Measurements from ENCODE around the gene AGFG1.
"Not testable (repeated sequence)": the region's sequence is repeated elsewhere in the genome, so short reads cannot be mapped to it uniquely, and the experiment has no call there.

Gene AGFG1

DNA sequence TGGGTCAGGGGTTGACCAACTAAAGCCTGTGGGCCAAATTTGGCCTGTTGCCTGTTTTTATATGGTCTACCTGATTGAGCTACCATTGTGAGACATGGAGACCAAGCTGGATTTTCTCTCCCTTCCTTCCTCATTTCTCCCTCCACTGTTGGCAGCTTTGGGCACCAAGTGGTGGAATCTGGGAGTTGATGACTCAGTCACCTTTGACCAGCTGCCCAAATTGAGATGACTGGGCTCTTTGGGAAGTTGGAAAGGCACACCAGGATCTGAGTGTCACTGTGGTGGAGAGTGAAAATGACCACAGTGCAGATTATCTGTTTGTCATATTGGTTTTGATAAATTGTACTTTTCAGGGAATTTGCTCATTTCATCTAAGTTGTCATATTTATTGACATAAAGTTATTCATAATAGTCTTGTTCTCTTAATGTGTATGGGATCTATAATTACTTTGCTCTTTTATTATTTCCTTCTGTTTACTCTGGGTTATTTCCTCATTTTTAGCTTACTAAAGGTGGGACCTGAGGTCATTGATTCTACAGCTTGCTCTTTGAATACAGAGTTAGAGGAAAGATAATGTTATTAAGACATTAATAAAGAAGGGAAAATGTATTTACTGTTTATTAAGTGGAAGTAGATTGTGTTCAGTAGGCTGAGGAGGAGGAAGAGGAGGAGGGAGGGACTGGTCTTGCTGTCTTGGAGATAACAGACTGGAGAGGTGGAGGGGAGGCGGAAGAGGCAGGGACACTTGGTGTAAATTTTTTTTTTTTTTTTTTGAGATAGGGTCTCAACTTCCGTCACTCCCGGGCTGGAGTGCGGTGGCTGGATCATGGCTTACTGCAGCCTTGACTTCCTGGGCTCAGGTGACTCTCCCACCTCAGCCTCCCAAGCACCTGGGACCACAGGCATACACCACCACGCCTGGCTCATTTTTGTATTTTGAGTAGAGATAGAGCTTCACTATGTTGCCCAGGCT lies 31.8 kb downstream of the AGFG1 start:
- no peak for DNase-seq

DNA sequence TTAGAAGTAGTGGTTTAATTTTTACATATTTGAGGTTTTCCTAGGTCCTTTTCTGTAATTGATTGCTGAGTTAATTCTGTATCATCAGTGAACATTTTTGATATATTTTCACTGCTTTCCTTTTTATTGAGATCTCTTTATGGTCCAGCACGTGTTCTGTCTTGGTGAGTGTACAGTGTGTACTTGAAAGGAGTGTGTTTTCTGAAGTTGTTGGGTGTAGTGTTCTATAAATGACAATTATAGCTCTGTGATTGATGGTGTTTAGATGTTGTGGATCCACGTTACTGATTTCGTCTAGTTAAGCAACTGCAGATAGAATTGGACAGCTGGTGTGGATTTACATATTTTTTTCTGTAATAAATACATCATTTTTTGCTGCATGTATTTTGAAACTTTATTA lies 32.7 kb downstream of the AGFG1 start:
- DNase-seq: no peak

- DNase-seq: no peak
Observed at GRCh38 chr2:227506456-227506855, 34.5 kb downstream of the AGFG1 start.

GRCh38 chr2:227507963-227508362 lies 36.0 kb downstream of the AGFG1 start:
- DNase-seq: peak; percentile 11

GRCh38 chr2:227509076-227509475 lies 37.1 kb downstream of the AGFG1 start:
- DNase-seq: no peak

DNA sequence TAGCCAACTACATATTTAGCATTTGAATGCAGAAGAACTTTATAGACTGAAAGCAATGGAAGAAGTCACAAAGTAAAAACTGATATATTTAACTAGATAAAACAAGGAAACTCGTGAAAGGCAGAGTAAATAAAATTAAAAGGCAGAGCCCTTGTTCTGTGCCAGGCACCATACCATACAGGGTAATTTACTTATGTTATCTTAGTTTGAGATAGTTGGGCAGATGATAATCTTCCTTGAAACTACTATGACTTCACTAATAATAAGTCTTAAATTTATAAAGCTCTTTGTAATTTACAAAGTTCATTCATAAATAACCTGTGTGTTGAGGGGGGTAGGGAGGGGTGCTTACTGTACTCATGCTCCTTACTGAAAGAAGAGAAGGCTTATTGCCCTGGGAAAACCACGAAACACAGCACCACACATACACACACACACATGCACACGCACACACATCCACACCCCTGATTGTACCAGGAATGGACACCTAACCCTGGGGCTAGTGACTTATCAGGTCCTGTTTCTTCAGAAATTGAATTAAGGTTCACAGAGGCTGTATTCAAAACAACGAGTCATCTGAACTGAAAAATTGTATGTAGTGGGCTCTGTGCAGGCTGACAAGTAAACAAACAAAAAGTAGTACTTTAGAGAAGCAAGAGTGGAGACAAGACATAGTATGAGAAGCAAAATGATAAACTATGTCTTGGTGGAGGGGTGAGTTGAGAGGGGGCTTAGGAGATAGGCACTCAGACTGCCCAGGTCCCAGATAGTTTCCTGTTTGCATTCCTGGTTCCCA lies 38.1 kb downstream of the AGFG1 start:
- peak; percentile 63 for DNase-seq

- no peak for DNase-seq
Observed at GRCh38 chr2:227510620-227510958, 38.6 kb downstream of the AGFG1 start.

GRCh38 chr2:227511239-227511930 lies 39.4 kb downstream of the AGFG1 start:
- DNase-seq: no peak

DNA sequence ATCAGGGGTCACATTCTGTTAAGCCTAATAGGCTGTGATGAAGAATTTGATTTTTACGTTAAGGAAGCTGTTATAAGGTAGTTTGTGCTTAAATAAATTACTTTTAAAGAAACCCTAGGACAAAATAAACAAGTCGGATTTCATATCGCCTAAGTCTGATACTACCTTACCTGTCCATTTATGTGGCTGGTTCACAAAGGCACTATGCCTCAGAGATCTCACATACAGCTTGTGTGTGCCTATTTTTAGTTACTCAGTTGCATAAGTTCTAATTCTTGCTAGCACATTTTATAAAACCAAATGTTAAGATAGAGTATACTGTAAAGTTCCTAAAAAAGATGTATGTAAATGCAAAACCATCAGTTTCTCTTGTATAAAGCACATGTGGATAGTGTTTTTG lies 40.0 kb downstream of the AGFG1 start:
- no peak for DNase-seq

GRCh38 chr2:227513113-227513512 lies 41.2 kb downstream of the AGFG1 start:
- no peak for DNase-seq

- no peak for DNase-seq
Observed at GRCh38 chr2:227515742-227516141, 43.8 kb downstream of the AGFG1 start.

DNA sequence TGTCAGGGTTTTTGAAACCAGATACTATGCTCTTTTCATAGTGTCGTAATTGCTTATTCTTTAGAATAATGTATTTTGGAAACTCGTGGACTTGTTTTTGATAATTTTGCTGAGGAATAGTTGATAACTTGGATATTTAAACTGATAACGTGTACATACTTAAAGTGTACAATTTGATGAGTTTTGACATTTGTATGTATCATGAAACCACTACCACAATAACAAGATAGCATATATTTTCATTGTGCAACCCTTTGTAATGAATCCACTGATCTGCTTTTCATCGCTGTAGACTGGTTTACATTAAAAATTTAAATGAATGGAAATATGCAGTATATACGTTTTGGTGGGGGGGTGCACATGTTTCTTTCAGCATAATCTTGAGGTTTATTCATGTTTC lies 45.8 kb downstream of the AGFG1 start:
- no peak for DNase-seq

DNA sequence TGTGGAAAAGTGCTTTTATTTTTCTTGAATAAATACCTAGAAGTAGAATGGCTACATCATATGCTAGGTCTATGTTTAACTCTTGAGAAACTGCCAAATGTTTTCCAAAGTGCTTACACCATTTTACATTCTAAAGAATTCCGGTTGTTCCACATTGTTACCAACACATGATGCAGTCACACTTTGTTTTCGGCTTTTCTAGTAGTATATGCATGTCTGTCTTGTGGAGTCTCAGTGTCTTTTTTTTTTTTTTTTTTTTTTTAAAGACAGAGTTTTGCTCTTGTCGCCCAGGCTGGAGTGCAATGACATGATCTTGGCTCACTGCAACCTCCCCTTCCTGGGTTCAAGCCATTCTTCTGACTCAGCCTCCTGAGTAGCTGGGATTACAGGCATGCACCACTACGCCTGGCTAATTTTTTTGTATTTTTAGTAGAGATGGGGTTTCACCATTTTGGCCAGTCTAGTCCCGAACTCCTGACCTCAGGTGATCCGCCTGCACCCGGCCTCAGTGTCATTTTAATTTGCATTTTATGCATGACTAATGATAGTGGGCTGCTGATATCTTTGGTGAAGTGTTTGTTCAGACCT lies 46.4 kb downstream of the AGFG1 start:
- not testable (repeated sequence) for DNase-seq

GRCh38 chr2:227521178-227521577 lies 49.2 kb downstream of the AGFG1 start:
- DNase-seq: not testable (repeated sequence)

- no peak for DNase-seq
Observed at GRCh38 chr2:227524665-227525064, 52.7 kb downstream of the AGFG1 start.

- DNase-seq: no peak
Observed at GRCh38 chr2:227527351-227527750, 55.4 kb downstream of the AGFG1 start.

GRCh38 chr2:227528803-227529202 lies 56.8 kb downstream of the AGFG1 start:
- DNase-seq: no peak

- DNase-seq: no peak
Observed at GRCh38 chr2:227529871-227530270, 57.9 kb downstream of the AGFG1 start.

- DNase-seq: no peak
Observed at GRCh38 chr2:227534714-227535113, 62.8 kb downstream of the AGFG1 start.

DNA sequence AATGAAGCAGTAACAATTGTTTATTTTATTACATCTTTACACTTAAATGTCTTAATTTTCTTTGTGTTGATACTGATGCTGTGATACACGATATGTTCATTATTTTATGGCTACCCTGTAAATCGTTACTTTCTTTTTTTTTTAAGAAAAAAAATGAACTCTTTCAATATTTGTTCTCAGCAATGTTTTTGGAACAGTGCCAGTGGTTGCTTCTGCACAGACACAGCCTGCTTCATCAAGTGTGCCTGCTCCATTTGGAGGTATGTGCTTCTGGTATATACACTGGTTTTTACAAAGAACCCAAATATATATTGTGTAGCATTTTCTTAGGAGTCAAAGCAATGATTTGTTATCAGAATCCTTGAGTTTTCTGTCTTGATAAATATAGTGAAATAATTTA lies 64.5 kb downstream of the AGFG1 start:
- no peak for DNase-seq

DNA sequence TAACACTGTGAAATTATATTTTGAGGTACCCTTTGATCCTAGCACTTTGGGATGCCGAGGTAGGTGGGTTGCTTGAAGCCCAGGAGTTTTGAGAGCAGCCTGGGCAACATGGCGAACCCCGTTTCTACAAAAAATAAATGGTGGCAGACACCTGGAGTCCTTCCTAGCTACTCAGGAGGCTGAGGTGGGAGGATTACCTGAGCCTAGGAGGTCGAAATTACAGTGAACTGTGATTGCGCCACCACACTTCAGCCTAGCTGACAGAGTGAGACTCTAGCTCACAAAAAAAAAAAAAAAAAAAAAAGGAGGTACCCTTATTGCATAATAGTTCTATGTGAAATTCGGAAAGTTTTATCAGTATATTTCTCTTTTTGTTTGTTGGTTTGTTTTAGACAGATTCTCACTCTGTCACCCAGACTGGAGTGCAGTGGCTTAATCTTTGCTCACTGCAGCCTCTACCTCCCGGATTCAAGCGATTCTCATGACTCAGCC lies 67.6 kb downstream of the AGFG1 start:
- no peak for DNase-seq

GRCh38 chr2:227540352-227540751 lies 68.4 kb downstream of the AGFG1 start:
- DNase-seq: not testable (repeated sequence)

- no peak for DNase-seq
Observed at GRCh38 chr2:227545990-227546389, 74.0 kb downstream of the AGFG1 start.
